OCI-M2 (cell line): ENCODE measurements around the gene PTH2R.

ENCODE experiments used
- DNase-seq: peaks from one replicate; lab custom pipeline; 2025; ENCODE audit not compliant: unreplicated experiment; lab: John Stamatoyannopoulos, UW

PTH2R gene

GRCh38 chr2:208541989-208542464 lies 135.4 kb downstream of the PTH2R start:
- no peak for DNase-seq

GRCh38 chr2:208542465-208543041 lies 136.0 kb downstream of the PTH2R start:
- no peak for DNase-seq
